ENCODE measurements around the gene MCRIP1. TPM values are rescaled to one million over a fixed set of nuclear protein-coding genes. Genes with fewer than 3 reads are reported as not detected.

The MCRIP1 gene
- total RNA-seq, 1 donor from 2014 or later, result 64.1 TPM

DNA sequence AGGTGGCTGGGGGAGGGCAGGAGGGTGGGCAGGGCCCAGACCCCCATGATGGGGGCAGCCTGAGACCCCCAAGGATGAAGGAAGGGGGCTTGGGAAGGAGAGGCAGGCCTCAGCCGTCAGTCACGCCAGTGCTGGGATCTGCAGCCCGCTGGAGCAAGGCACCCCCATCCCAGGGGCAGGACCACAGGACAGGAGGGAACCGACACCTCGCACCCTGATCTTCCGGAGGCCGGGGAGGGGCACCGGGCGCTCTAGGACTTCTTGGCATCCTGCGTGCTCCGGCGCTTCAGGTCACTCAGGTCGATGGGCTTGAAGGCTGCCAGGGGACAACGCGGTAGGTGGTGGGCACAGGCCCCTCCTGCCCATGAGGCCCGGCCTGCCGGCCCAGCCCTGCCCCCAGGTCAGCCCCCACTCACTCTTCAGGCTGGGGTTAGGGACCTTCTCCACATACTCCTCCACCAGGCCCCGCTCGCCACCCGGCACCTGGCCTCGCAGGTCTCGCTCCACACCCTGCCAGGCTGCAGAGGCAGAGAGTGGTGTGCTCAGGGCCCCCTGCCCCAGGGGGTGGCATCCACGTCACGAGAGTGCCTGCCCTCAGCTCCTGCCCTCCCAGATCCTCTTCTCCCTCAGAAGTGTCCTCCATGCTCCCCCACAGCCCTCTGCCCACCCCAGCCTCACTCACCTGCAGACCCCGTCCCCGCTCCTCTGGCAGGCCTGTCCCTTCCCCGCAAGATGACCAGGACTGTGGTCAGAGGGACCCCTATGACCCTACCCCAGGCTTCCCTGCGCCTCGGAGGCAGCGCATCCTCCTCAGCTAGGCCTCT lies 9.9 kb downstream of the MCRIP1 start:
- H3K9me3 ChIP-seq, result no peaks in the 10 kb centered on the region
- peaks cover 0 to 4% of the 10 kb centered on the region in 2 donors for H3K36me3 ChIP-seq
- H3K27me3 ChIP-seq, result no peaks in the 10 kb centered on the region
- no peak for DNase-seq (ENCODE audit: extremely low spot score in 2 of 2)
- H3K4me3 ChIP-seq, result no peak overlapping the region
- peak overlapping the region; percentile 17 for H3K27ac ChIP-seq
- intact Hi-C loops (cut with DNase I), result no loop called here
- H3K4me1 ChIP-seq, result peaks cover 34% of the 10 kb centered on the region
- TF ChIP-seq CTCF (IDR thresholded peaks at IDR 0.05) (no peak), POLR2A (IDR thresholded peaks at IDR 0.05) (no peak), POLR2AphosphoS5 (IDR thresholded peaks at IDR 0.05; ENCODE audit: insufficient read depth in 1 of 2, low read depth in 1 of 2) (no peak)

GRCh38 chr17:81822312-81822637 lies 10.8 kb downstream of the MCRIP1 start:
- H3K27ac ChIP-seq, result peak overlapping the region; percentile 17

GRCh38 chr17:81821603-81822311 lies 11.3 kb downstream of the MCRIP1 start:
- TF ChIP-seq POLR2AphosphoS5 (IDR thresholded peaks at IDR 0.05; ENCODE audit: insufficient read depth in 1 of 2, low read depth in 1 of 2) (peak; percentile 64 to 85), CTCF (IDR thresholded peaks at IDR 0.05) (peak; percentile 10 to 29 (median 20)), POLR2A (IDR thresholded peaks at IDR 0.05) (no peak)
- intact Hi-C loops (cut with DNase I), result no loop called here
- H3K4me1 ChIP-seq, result peaks cover 30% of the 10 kb centered on the region
- peaks cover 0 to 4% of the 10 kb centered on the region in 2 donors for H3K36me3 ChIP-seq
- H3K27me3 ChIP-seq, result no peaks in the 10 kb centered on the region
- H3K4me3 ChIP-seq, result no peak overlapping the region
- peak overlapping the region; percentile 18 for H3K27ac ChIP-seq
- H3K9me3 ChIP-seq, result no peaks in the 10 kb centered on the region
- DNase-seq (ENCODE audit: extremely low spot score in 2 of 2), result no peak

More at GRCh38 chr17:81822312-81822637, 10.8 kb downstream of the MCRIP1 start:
- Histone ChIP-seq H3K4me1 (peaks cover 30% of the 10 kb centered on the region), H3K27me3 (no peaks in the 10 kb centered on the region), H3K36me3 (peaks cover 0 to 4% of the 10 kb centered on the region in 2 donors), H3K9me3 (no peaks in the 10 kb centered on the region), H3K4me3 (no peak overlapping the region)
- intact Hi-C loops (cut with DNase I), result no loop called here
- DNase-seq (ENCODE audit: extremely low spot score in 2 of 2), result no peak
- TF ChIP-seq POLR2AphosphoS5 (IDR thresholded peaks at IDR 0.05; ENCODE audit: insufficient read depth in 1 of 2, low read depth in 1 of 2), result no peak
- no peak for TF ChIP-seq CTCF (IDR thresholded peaks at IDR 0.05)
- TF ChIP-seq POLR2A (IDR thresholded peaks at IDR 0.05), result no peak

- TF ChIP-seq CTCF (IDR thresholded peaks at IDR 0.05) (no peak), POLR2AphosphoS5 (IDR thresholded peaks at IDR 0.05; ENCODE audit: insufficient read depth in 1 of 2, low read depth in 1 of 2) (no peak), POLR2A (IDR thresholded peaks at IDR 0.05) (no peak)
- Histone ChIP-seq H3K9me3 (no peaks in the 10 kb centered on the region), H3K4me1 (peaks cover 30% of the 10 kb centered on the region), H3K27me3 (no peaks in the 10 kb centered on the region), H3K4me3 (no peak overlapping the region), H3K27ac (peak overlapping the region; percentile 18), H3K36me3 (peaks cover 0 to 4% of the 10 kb centered on the region in 2 donors)
- DNase-seq (ENCODE audit: extremely low spot score in 2 of 2), result no peak
- intact Hi-C loops (cut with DNase I), result no loop called here
These were observed 11.9 kb downstream of the MCRIP1 start for GRCh38 chr17:81821147-81821546.

Data from vagina (tissue), 2 donors.